Activated naive CD8-positive, alpha-beta T cell (primary cell): ENCODE measurements around the gene NDUFAF2.
A peak's percentile ranks its signal among the peaks of the same experiment; 100 is the strongest.

ENCODE experiments used
- H3K27ac Mint-ChIP-seq: one replicate; pipeline ENCODE4 v1.8.0; 2021; ENCODE audit warnings: mixed read lengths
- H3K27me3 Mint-ChIP-seq: one replicate; pipeline ENCODE4 v1.8.0; 2021; ENCODE audit warnings: mixed read lengths
- H3K36me3 Mint-ChIP-seq: one replicate; pipeline ENCODE4 v1.8.0; 2021; ENCODE audit warnings: mixed read lengths
- H3K4me1 Mint-ChIP-seq: one replicate; pipeline ENCODE4 v1.8.0; 2021; ENCODE audit warnings: low read depth, mixed read lengths
- H3K4me3 Mint-ChIP-seq: one replicate; pipeline ENCODE4 v1.8.0; 2021; ENCODE audit warnings: mild to moderate bottlenecking, mixed read lengths
- H3K9me3 Mint-ChIP-seq: one replicate; pipeline ENCODE4 v1.8.0; 2021; ENCODE audit warnings: low read depth, mixed read lengths

Gene NDUFAF2

GRCh38 chr5:61148515-61148914 lies 203.5 kb downstream of the NDUFAF2 start:
- H3K27me3 Mint-ChIP-seq, result no peaks in the 10 kb centered on the region
- H3K4me1 Mint-ChIP-seq, result no peaks in the 10 kb centered on the region
- no peak overlapping the region for H3K4me3 Mint-ChIP-seq
- H3K27ac Mint-ChIP-seq, result no peak overlapping the region
- peaks cover 40% of the 10 kb centered on the region for H3K36me3 Mint-ChIP-seq
- H3K9me3 Mint-ChIP-seq, result peaks cover 34% of the 10 kb centered on the region

DNA sequence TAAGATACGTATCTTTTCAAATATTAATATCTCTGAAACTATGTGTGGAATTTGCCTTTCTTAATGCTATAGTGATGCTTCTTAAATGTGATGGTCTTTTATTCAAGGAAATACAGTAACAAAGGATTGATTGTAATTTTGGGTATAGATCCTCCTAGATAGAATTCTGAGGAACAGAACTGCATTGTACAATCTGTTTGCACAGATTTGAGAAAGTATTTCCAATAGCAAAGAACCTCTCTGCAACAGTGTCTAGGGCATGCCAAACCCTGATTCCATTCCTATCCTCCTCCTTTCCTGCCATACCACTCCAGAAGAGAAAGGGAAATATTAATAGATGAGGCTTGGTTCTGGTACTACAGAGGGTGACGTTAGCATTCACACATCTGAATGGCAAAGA lies 206.9 kb downstream of the NDUFAF2 start:
- Mint-ChIP-seq H3K27ac (no peak overlapping the region), H3K9me3 (peaks cover 26% of the 10 kb centered on the region), H3K36me3 (peaks cover 42% of the 10 kb centered on the region), H3K4me1 (no peaks in the 10 kb centered on the region), H3K27me3 (no peaks in the 10 kb centered on the region), H3K4me3 (no peak overlapping the region)

DNA sequence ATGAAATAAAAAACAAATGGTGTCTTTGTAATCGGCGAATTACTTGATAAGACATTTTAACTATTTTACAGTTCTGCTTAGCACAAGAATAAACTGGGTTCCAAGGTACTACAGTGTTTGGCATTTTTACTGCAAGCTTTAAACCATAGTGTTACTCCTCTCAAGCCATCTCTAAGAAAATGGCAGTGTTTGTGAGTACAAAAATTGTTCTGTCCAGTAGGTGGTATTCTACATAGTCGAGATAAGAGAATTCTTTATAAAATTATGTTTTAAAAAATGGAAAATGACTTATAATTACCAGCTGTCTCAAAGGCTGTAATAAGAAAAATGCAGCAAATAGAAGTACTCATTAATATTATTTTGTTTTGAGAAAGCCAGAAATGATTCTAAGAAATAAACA lies 214.1 kb downstream of the NDUFAF2 start:
- H3K9me3 Mint-ChIP-seq, result no peaks in the 10 kb centered on the region
- H3K4me3 Mint-ChIP-seq, result peak overlapping the region; percentile 9
- no peaks in the 10 kb centered on the region for H3K27me3 Mint-ChIP-seq
- peaks cover 46% of the 10 kb centered on the region for H3K36me3 Mint-ChIP-seq
- H3K27ac Mint-ChIP-seq, result no peak overlapping the region
- peaks cover 43% of the 10 kb centered on the region for H3K4me1 Mint-ChIP-seq

DNA sequence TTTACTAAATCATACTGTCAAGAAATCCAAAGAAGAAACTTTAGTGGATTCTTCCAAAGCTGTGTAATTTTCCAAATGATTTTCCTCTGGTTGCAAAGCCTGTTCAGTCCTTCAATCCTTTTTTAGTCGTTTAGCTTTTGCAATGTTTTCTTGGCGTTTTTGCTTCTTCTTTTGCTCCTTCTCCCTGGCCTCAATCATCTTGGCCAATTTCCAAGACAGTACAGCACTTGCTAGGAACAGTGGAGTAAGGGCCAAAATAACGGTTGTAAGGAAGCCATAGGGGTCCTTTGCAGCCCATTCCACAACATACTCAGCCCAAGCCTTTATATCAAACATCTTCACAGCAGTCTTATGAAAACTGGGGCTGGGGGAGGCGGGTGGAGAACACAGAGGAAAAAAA lies 214.8 kb downstream of the NDUFAF2 start:
- Mint-ChIP-seq H3K4me3 (peak overlapping the region; percentile 78), H3K27me3 (no peaks in the 10 kb centered on the region), H3K9me3 (no peaks in the 10 kb centered on the region), H3K4me1 (peaks cover 46% of the 10 kb centered on the region), H3K36me3 (peaks cover 41% of the 10 kb centered on the region), H3K27ac (no peak overlapping the region)

- Mint-ChIP-seq H3K4me1 (peaks cover 46% of the 10 kb centered on the region), H3K27ac (peak overlapping the region; percentile 46), H3K4me3 (peak overlapping the region; percentile 78), H3K9me3 (no peaks in the 10 kb centered on the region), H3K36me3 (peaks cover 38% of the 10 kb centered on the region), H3K27me3 (no peaks in the 10 kb centered on the region)
Observed at GRCh38 chr5:61160497-61160896, 215.5 kb downstream of the NDUFAF2 start.

DNA sequence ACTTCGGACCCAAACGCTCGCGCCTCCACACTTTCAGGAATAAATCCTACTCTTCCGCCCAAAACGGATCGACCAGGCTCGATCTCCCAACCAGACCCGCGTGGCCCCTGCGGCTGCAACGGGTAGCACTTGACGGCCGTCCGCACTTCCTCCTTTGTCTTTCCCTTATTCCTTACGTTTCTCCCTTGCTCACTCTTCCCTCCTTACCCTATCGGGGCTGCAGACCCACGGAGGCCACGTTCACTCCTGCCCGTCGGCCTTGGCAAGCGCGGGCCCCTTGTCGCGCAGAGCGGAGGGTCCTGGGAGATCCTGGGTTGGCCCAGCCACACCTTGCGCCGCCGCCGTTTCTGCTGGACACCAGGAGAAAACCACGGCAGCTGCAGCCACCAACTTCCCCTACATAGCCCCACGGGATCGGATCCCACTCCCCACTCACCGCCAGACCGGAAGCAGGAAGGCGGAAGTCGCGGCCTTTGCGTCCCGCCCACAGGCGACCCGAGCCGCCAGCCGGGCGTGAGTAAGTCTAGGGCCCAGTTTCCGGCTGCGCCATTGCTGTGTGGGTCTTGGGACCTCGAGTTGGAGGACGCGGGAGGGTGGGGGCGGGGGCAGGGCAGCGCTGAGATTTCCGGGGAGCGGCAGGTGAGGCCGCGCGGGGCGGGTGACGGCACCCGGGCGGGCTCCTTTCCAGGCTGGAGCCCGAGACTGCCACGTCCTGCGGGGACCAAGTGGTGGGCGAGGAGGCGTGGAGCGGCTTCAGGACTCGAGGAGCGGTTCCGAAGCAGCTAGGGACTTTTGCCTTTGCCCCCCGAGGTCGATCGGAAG lies 217.2 kb downstream of the NDUFAF2 start, which contains the start of gene SMIM15:
TSS of gene SMIM15 (minus strand) at position 459 of the 822 bp plus-strand sequence. CDS start 2,297 bp downstream, outside the sequence.
- Mint-ChIP-seq H3K27ac (peak within 1 kb of the TSS; percentile 94), H3K4me3 (peak within 1 kb of the TSS; percentile 93), H3K27me3 (no peaks in the 10 kb centered on the region), H3K4me1 (peaks cover 46% of the 10 kb centered on the region), H3K9me3 (no peaks in the 10 kb centered on the region), H3K36me3 (peaks cover 31% of the 10 kb centered on the region)

DNA sequence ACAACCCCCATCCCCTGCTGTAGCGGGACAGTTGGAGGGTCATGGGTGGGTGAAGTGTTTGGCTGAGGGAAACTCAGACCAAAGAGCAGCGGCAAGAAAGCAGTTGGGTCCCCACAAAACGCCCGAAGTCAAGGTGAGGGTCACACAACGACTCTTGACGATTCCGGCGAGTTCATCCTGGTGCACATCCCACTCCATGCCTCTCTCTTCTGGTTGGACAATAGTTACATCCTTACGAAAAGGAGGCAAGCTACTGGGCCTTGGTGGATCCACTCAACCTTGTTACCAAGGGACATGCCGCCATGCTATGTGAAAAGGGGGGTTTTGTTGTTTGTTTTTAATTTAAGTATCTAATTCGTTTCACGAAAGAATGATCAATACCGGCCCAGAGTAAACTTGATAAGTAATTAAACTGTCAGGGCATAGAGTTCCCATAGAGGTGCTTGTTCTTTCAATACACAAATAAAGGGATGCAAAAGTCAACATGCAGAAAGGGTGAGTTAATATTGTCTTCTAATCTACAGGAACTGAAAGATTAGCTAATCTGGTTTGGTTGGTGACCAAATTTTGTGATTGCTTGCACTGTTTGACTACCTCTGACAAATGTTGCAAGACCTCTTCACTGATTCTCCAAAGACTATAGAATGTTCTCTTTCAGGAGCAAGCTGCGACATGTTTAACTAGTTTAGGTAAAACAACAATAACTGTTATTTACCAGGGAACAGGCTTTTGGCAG lies 218.0 kb downstream of the NDUFAF2 start:
- H3K27ac Mint-ChIP-seq, result peak overlapping the region; percentile 83
- peaks cover 46% of the 10 kb centered on the region for H3K4me1 Mint-ChIP-seq
- peaks cover 27% of the 10 kb centered on the region for H3K36me3 Mint-ChIP-seq
- no peaks in the 10 kb centered on the region for H3K9me3 Mint-ChIP-seq
- H3K27me3 Mint-ChIP-seq, result no peaks in the 10 kb centered on the region
- H3K4me3 Mint-ChIP-seq, result peak overlapping the region; percentile 93

DNA sequence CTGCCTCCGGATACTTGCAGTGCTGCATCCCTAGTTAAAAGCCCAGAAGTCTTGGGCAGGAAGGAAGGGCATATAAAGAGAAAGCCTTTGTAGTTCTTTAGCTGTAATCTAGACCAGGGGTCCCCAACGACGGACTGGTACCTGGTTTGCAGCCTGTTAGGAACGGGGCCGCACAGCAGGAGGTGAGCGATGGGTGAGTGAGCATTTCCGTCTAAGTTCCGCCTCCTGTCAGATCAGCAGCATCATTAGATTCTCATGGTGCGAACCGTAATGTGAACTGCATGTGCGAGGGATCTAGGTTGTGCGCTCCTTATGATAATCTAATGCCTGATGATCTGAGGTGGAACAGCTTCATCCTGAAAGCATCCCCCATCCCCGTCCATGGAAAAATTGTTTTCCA lies 218.9 kb downstream of the NDUFAF2 start:
- Mint-ChIP-seq H3K36me3 (peaks cover 21% of the 10 kb centered on the region), H3K4me3 (peak overlapping the region; percentile 93), H3K27me3 (no peaks in the 10 kb centered on the region), H3K4me1 (peaks cover 43% of the 10 kb centered on the region), H3K27ac (no peak overlapping the region), H3K9me3 (no peaks in the 10 kb centered on the region)

GRCh38 chr5:61167382-61167781 lies 222.4 kb downstream of the NDUFAF2 start:
- Mint-ChIP-seq H3K27me3 (no peaks in the 10 kb centered on the region), H3K27ac (no peak overlapping the region), H3K4me1 (peaks cover 14% of the 10 kb centered on the region), H3K4me3 (no peak overlapping the region), H3K36me3 (no peaks in the 10 kb centered on the region), H3K9me3 (no peaks in the 10 kb centered on the region)

DNA sequence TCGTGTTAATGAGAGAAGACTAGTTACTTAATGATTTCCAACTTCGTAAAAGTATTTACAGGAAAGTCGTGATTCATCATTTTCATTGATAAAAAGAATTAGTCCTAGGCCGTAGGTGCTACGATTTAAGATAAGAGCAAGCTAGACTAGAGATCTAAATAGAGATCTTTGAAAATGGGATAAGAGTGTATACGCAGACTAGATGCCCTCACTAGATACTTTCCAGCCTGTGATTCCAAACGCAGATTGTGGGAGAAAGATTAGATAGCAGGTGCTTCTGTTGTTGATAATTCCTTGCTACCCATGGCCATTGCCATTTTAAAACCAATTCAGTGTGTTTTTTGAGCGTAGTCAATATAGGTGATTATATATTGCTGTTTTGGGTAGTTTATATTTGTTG lies 223.9 kb downstream of the NDUFAF2 start:
- H3K9me3 Mint-ChIP-seq, result no peaks in the 10 kb centered on the region
- H3K36me3 Mint-ChIP-seq, result no peaks in the 10 kb centered on the region
- no peaks in the 10 kb centered on the region for H3K27me3 Mint-ChIP-seq
- H3K27ac Mint-ChIP-seq, result no peak overlapping the region
- peaks cover 3% of the 10 kb centered on the region for H3K4me1 Mint-ChIP-seq
- no peak overlapping the region for H3K4me3 Mint-ChIP-seq

DNA sequence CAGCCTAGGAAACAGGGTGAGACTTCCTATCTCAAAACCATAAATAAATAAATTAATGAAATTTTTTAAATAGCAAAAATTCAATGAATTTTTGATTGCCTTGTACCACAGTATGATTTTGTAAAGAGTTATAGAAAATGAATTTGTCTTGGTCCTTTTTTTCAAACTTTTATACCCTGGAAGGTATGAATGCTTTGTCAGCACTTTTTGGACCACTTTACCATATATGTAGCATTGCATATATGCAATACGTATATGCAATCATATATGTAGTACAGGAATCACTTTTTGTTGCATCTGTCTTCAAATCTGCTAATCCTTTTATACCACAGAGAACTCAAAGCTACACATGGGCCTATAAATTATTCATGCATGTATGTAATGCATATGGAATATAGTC lies 226.5 kb downstream of the NDUFAF2 start:
- no peaks in the 10 kb centered on the region for H3K27me3 Mint-ChIP-seq
- H3K27ac Mint-ChIP-seq, result no peak overlapping the region
- no peak overlapping the region for H3K4me3 Mint-ChIP-seq
- H3K4me1 Mint-ChIP-seq, result no peaks in the 10 kb centered on the region
- no peaks in the 10 kb centered on the region for H3K9me3 Mint-ChIP-seq
- H3K36me3 Mint-ChIP-seq, result no peaks in the 10 kb centered on the region

DNA sequence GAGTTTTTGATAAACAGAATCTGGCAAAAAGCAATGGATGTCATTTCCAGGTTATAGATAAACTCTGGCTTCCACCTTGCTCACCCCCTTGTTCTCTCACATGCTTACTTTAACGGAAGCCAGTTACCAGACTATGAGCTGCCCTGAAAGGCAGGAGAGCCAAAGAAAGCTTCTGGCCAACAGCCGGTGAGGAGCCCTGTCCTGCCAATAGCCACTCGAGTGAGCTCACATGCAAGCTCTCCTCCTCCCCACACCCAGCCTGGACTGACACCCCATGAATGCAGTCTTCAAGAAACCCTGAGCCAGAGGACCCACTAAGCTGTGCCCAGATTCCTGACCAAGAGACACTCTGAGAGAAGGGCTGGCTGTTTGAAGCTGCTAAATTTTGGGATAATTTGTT lies 231.6 kb downstream of the NDUFAF2 start:
- Mint-ChIP-seq H3K4me3 (no peak overlapping the region), H3K27me3 (peaks cover 3% of the 10 kb centered on the region), H3K27ac (no peak overlapping the region), H3K36me3 (no peaks in the 10 kb centered on the region), H3K9me3 (no peaks in the 10 kb centered on the region), H3K4me1 (no peaks in the 10 kb centered on the region)

DNA sequence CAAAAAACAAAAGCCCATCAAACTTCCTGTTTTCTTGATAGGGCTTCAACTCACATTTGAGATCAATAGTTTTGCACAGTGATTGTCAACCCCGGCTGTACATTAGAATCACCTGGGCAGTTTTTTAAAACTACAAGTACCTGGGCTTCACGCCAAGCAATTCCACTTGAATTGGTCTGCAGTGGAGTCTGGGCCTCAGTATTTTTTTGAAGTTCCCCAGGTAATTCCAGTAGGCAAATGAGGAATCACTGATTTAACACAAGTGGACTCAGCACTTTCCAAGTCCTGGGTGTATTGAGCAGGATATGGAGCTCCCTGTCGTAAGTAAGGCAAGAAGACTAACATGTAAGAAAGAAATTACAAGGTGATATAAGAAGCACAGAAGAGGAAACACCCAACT lies 232.1 kb downstream of the NDUFAF2 start:
- Mint-ChIP-seq H3K27me3 (peaks cover 3% of the 10 kb centered on the region), H3K9me3 (no peaks in the 10 kb centered on the region), H3K27ac (no peak overlapping the region), H3K4me1 (no peaks in the 10 kb centered on the region), H3K4me3 (no peak overlapping the region), H3K36me3 (no peaks in the 10 kb centered on the region)

DNA sequence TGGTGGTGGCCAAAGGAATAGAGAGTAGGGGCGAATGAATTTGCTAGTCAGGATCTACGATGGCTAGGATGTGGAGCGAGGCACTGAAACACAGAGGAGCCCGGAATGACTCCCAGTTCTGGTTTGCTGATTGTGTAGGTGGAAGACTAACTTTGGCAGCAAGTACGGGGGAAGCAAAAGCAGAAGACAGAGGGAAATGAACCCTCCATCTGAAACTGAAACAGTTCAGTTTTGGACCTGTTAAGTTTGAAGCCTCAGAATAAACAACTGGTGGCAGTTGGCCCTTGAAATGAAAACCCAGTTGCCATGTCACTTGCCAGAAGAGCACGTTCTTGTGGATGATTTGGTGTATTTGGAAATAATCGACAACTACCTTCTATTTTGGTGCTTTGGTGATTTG lies 232.7 kb downstream of the NDUFAF2 start:
- H3K36me3 Mint-ChIP-seq, result no peaks in the 10 kb centered on the region
- H3K4me1 Mint-ChIP-seq, result no peaks in the 10 kb centered on the region
- no peak overlapping the region for H3K27ac Mint-ChIP-seq
- no peaks in the 10 kb centered on the region for H3K9me3 Mint-ChIP-seq
- H3K4me3 Mint-ChIP-seq, result no peak overlapping the region
- H3K27me3 Mint-ChIP-seq, result peaks cover 3% of the 10 kb centered on the region

DNA sequence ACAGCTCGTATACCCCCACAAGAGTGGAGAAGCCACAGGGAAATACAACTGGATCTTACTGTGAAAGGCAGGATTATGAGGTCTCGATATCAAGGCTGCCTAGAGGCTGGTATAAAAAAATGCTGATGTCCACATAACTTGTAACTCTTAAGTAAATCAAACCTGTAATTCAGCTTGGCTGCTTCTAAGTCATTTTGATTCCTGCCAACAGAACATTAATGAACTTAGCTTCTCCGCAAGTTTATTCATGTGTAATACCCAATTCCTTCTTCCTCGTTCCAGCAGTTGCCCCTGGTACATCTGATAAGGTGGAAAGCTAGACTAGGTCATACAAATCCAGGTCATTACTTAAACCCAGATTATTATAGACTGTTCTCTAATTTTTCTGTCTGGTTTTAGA lies 233.7 kb downstream of the NDUFAF2 start:
- H3K4me3 Mint-ChIP-seq, result no peak overlapping the region
- no peaks in the 10 kb centered on the region for H3K36me3 Mint-ChIP-seq
- no peak overlapping the region for H3K27ac Mint-ChIP-seq
- H3K9me3 Mint-ChIP-seq, result no peaks in the 10 kb centered on the region
- H3K27me3 Mint-ChIP-seq, result peaks cover 3% of the 10 kb centered on the region
- H3K4me1 Mint-ChIP-seq, result no peaks in the 10 kb centered on the region
